ENCODE measurements around the gene CD96.

GRCh38 chr3:111592143-111592542 is 50.1 kb downstream of the CD96 start:
- TF ChIP-seq CTCF (IDR thresholded peaks at IDR 0.05) (no peak), POLR2A (IDR thresholded peaks at IDR 0.05) (no peak)

All from right lobe of liver (tissue), 4 donors.